ENCODE measurements around the gene PGBD1. TPM values are rescaled to one million over a fixed set of nuclear protein-coding genes. Genes with fewer than 3 reads are reported as not detected.

Gene PGBD1
- total and polyA plus RNA-seq, 4 donors = 0.74 to 3.7 (median 0.97) TPM

DNA sequence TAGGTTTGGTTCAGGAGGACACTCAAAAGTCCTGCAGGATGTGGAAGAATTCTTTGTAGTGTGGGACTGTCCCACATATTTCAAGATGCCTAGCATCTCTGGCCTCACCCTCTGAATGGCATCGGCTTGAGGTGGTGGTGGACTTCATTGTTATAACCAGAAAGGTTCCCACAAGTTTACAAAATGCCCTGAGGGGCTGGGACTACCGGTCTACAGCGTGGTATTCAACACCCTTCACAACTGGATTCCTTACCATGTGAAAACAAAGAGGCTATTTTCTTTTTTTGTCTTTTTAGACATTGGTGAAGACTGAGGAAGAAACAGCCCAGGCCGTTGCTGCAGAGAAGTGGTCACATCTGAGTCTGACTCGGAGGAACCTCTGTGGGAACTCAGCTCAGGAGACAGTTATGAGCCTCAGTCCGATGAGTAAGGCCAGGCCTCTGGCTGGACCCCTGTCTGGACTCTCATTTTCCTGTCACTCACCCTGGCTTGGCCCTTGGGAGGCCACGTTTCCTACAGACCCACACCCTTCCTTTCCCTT lies 15.2 kb downstream of the PGBD1 start:
- peaks cover 0 to 10% (median under 1%) of the 10 kb centered on the region in 4 donors for H3K36me3 ChIP-seq (ENCODE audit: control insufficient read depth in 4 of 4, insufficient read depth in 3 of 4, low read depth in 1 of 4, low read length in 3 of 4)
- no peak overlapping the region for H3K4me3 ChIP-seq (ENCODE audit: low read depth in 1 of 3, low read length in 3 of 3)
- H3K27me3 ChIP-seq (ENCODE audit: control insufficient read depth in 4 of 4, insufficient read depth in 4 of 4, low read length in 3 of 4) = no peaks in the 10 kb centered on the region
- H3K9me3 ChIP-seq (ENCODE audit: control insufficient read depth in 4 of 4, low read length in 3 of 4) = no peaks in the 10 kb centered on the region
- no peaks in the 10 kb centered on the region for H3K4me1 ChIP-seq (ENCODE audit: control insufficient read depth in 4 of 4, insufficient read depth in 4 of 4, low read length in 3 of 4)
- H3K9ac ChIP-seq (ENCODE audit: low read depth in 1 of 2, low read length in 2 of 2) = no peak overlapping the region
- 92% methylated on average over 7 of the region's 7 CpGs for WGBS
- TF ChIP-seq TAF1 (conservative IDR thresholded peaks at IDR 0.05) (no peak), FOXA2 (IDR thresholded peaks at IDR 0.05) (no peak), RXRA (IDR thresholded peaks at IDR 0.05) (no peak), NR2F2 (IDR thresholded peaks at IDR 0.05) (no peak), RAD21 (IDR thresholded peaks at IDR 0.05) (no peak), GABPA (IDR thresholded peaks at IDR 0.05 in 1 of 2, conservative IDR thresholded peaks at IDR 0.05 in 1 of 2) (no peak), HNF4A (conservative IDR thresholded peaks at IDR 0.05) (no peak), SP1 (IDR thresholded peaks at IDR 0.05) (no peak), JUND (IDR thresholded peaks at IDR 0.05) (no peak), FOXA1 (IDR thresholded peaks at IDR 0.05) (no peak), YY1 (IDR thresholded peaks at IDR 0.05) (no peak), HNF4G (IDR thresholded peaks at IDR 0.05) (no peak), EGR1 (IDR thresholded peaks at IDR 0.05; ENCODE audit: low read depth in 2 of 2) (no peak)
- TF ChIP-seq, protein P1, sequence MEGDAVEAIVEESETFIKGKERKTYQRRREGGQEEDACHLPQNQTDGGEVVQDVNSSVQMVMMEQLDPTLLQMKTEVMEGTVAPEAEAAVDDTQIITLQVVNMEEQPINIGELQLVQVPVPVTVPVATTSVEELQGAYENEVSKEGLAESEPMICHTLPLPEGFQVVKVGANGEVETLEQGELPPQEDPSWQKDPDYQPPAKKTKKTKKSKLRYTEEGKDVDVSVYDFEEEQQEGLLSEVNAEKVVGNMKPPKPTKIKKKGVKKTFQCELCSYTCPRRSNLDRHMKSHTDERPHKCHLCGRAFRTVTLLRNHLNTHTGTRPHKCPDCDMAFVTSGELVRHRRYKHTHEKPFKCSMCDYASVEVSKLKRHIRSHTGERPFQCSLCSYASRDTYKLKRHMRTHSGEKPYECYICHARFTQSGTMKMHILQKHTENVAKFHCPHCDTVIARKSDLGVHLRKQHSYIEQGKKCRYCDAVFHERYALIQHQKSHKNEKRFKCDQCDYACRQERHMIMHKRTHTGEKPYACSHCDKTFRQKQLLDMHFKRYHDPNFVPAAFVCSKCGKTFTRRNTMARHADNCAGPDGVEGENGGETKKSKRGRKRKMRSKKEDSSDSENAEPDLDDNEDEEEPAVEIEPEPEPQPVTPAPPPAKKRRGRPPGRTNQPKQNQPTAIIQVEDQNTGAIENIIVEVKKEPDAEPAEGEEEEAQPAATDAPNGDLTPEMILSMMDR (IDR thresholded peaks at IDR 0.05; ENCODE audit: low read depth, low read length, missing input control) = no peak
- TF ChIP-seq, protein P2, sequence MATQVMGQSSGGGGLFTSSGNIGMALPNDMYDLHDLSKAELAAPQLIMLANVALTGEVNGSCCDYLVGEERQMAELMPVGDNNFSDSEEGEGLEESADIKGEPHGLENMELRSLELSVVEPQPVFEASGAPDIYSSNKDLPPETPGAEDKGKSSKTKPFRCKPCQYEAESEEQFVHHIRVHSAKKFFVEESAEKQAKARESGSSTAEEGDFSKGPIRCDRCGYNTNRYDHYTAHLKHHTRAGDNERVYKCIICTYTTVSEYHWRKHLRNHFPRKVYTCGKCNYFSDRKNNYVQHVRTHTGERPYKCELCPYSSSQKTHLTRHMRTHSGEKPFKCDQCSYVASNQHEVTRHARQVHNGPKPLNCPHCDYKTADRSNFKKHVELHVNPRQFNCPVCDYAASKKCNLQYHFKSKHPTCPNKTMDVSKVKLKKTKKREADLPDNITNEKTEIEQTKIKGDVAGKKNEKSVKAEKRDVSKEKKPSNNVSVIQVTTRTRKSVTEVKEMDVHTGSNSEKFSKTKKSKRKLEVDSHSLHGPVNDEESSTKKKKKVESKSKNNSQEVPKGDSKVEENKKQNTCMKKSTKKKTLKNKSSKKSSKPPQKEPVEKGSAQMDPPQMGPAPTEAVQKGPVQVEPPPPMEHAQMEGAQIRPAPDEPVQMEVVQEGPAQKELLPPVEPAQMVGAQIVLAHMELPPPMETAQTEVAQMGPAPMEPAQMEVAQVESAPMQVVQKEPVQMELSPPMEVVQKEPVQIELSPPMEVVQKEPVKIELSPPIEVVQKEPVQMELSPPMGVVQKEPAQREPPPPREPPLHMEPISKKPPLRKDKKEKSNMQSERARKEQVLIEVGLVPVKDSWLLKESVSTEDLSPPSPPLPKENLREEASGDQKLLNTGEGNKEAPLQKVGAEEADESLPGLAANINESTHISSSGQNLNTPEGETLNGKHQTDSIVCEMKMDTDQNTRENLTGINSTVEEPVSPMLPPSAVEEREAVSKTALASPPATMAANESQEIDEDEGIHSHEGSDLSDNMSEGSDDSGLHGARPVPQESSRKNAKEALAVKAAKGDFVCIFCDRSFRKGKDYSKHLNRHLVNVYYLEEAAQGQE (IDR thresholded peaks at IDR 0.05) = no peak
- TF ChIP-seq, protein P3, sequence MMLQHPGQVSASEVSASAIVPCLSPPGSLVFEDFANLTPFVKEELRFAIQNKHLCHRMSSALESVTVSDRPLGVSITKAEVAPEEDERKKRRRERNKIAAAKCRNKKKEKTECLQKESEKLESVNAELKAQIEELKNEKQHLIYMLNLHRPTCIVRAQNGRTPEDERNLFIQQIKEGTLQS (IDR thresholded peaks at IDR 0.05) = no peak
- TF ChIP-seq, protein P4, sequence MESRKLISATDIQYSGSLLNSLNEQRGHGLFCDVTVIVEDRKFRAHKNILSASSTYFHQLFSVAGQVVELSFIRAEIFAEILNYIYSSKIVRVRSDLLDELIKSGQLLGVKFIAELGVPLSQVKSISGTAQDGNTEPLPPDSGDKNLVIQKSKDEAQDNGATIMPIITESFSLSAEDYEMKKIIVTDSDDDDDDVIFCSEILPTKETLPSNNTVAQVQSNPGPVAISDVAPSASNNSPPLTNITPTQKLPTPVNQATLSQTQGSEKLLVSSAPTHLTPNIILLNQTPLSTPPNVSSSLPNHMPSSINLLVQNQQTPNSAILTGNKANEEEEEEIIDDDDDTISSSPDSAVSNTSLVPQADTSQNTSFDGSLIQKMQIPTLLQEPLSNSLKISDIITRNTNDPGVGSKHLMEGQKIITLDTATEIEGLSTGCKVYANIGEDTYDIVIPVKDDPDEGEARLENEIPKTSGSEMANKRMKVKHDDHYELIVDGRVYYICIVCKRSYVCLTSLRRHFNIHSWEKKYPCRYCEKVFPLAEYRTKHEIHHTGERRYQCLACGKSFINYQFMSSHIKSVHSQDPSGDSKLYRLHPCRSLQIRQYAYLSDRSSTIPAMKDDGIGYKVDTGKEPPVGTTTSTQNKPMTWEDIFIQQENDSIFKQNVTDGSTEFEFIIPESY (IDR thresholded peaks at IDR 0.05) = no peak
- TF ChIP-seq, protein P5, sequence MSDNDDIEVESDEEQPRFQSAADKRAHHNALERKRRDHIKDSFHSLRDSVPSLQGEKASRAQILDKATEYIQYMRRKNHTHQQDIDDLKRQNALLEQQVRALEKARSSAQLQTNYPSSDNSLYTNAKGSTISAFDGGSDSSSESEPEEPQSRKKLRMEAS (IDR thresholded peaks at IDR 0.05) = no peak
- H3K27ac ChIP-seq (ENCODE audit: low read depth in 1 of 2, low read length in 2 of 2) = no peak overlapping the region
- DNase-seq (ENCODE audit: low spot score) = no peak
